ENCODE measurements around the gene MORC1. TPM values are rescaled to one million over a fixed set of nuclear protein-coding genes. Genes with fewer than 3 reads are reported as not detected.

Gene MORC1
- total RNA-seq, 1 donor = not detected

DNA sequence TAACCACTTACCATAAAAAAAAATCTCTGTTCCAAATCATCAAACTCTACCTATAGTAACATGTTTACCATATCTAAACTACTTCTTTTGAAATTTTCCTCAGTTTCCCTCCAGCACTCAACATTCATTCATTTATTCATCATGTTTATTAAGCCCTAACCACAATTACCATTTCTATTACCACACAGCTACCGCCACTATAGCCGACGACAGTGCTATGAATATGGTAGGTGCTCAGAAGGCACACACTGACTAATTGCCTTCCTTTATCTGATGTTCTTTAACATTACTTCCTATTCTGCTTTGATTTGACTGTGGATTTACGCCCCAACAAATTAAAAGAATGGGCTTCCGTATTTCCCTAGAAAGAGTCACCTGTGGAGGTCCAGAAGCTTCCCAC, 208.1 kb downstream of the MORC1 start:
- Histone ChIP-seq H2AFZ (ENCODE audit: low read length) (no peak overlapping the region), H3K27ac (ENCODE audit: low read depth, low read length) (no peak overlapping the region), H3K4me3 (ENCODE audit: insufficient read depth, low read length) (no peak overlapping the region), H3K27me3 (ENCODE audit: insufficient read depth, low read length) (no peaks in the 10 kb centered on the region), H4K20me1 (ENCODE audit: insufficient read depth, low read length) (no peaks in the 10 kb centered on the region), H3K4me2 (ENCODE audit: insufficient read depth, low read length) (no peak overlapping the region), H3K9me3 (ENCODE audit: low read depth, low read length) (no peaks in the 10 kb centered on the region), H3K79me2 (ENCODE audit: insufficient read depth, low read length) (no peaks in the 10 kb centered on the region), H3K36me3 (ENCODE audit: insufficient read depth, low read length) (no peaks in the 10 kb centered on the region), H3K4me1 (ENCODE audit: insufficient read depth, low read length) (no peaks in the 10 kb centered on the region)
- TF ChIP-seq, protein P1, sequence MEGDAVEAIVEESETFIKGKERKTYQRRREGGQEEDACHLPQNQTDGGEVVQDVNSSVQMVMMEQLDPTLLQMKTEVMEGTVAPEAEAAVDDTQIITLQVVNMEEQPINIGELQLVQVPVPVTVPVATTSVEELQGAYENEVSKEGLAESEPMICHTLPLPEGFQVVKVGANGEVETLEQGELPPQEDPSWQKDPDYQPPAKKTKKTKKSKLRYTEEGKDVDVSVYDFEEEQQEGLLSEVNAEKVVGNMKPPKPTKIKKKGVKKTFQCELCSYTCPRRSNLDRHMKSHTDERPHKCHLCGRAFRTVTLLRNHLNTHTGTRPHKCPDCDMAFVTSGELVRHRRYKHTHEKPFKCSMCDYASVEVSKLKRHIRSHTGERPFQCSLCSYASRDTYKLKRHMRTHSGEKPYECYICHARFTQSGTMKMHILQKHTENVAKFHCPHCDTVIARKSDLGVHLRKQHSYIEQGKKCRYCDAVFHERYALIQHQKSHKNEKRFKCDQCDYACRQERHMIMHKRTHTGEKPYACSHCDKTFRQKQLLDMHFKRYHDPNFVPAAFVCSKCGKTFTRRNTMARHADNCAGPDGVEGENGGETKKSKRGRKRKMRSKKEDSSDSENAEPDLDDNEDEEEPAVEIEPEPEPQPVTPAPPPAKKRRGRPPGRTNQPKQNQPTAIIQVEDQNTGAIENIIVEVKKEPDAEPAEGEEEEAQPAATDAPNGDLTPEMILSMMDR (IDR thresholded peaks at IDR 0.05; ENCODE audit: extremely low read depth, low read depth, low read length) = no peak
- DNase-seq (ENCODE audit: insufficient read length, low spot score, missing footprints) = no peak

Small RNA genes lying within 50 kb of the gene (small RNA-seq; reads per million reads assigned to genes)
- not detected for gene RF00012

Other genes starting within 250 kb of the MORC1 start
- not detected in 2 replicates for gene GUCA1C, start 164.3 kb downstream of the MORC1 start, total RNA-seq
- not detected in 2 replicates for gene C3orf85, start 18.6 kb upstream of the MORC1 start, total RNA-seq
- not detected in 2 replicates for gene DPPA2, start 198.4 kb upstream of the MORC1 start, total RNA-seq
- gene DPPA4, start 219.4 kb upstream of the MORC1 start, total RNA-seq = not detected in 2 replicates

Data from osteoblast (primary cell).